GM19025 (cell line): ENCODE results near the gene BTN2A1.
"Not testable (repeated sequence)": the region's sequence is repeated elsewhere in the genome, so short reads cannot be mapped to it uniquely, and the experiment has no call there.

ENCODE experiments used
- ATAC-seq: cut with Tn5 transposase; IDR thresholded peaks from one replicate; pipeline ENCODE4 v1.9.1; 2021; ENCODE audit warnings: mild to moderate bottlenecking, low read depth, moderate library complexity; ENCODE audit not compliant: unreplicated experiment

BTN2A1 gene

DNA sequence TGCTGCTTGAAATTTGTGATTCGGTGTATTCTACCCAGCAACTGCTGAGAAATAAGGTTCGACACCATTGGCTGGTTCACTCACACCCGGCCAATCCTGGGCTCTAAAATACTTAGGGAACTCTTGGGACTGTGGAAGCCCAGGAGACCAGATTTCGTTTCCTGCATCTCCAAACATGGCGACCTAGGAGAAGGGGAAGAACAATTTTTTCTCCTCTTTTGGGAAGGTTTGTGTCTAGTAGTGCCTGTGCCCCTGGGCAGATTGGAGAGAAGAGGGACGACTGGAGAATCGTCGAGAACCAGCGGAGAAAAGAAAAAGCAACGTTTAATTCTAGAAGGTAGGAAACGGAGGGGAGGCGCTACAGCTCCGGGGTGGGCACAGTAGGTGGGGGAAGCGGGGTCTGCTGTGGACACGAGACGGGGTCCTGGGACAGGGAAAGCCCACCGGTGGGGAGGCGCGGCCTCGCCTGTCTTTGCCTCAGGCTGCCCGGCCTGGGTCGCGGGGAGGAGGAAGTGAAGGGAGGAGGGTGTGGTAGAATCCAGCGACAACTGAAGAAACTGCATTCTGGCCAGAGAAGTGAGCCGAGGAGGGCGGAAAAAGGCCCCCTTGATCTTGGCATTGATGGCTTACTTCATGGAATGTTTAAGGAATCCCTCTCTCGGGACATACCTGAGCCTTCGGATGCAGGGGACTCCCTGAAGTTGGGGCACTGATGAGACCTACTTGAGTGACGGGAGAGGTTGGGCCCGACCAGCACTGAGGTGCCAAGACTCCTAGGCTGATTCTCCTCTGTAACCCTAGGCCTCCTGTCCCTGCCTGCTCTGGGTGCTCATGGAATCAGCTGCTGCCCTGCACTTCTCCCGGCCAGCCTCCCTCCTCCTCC is at the start of gene BTN2A1:
TSS of gene BTN2A1 (plus strand) at position 150 of the 883 bp plus-strand sequence. CDS start at position 832, 682 bp downstream.
- peak; percentile 94 for ATAC-seq

DNA sequence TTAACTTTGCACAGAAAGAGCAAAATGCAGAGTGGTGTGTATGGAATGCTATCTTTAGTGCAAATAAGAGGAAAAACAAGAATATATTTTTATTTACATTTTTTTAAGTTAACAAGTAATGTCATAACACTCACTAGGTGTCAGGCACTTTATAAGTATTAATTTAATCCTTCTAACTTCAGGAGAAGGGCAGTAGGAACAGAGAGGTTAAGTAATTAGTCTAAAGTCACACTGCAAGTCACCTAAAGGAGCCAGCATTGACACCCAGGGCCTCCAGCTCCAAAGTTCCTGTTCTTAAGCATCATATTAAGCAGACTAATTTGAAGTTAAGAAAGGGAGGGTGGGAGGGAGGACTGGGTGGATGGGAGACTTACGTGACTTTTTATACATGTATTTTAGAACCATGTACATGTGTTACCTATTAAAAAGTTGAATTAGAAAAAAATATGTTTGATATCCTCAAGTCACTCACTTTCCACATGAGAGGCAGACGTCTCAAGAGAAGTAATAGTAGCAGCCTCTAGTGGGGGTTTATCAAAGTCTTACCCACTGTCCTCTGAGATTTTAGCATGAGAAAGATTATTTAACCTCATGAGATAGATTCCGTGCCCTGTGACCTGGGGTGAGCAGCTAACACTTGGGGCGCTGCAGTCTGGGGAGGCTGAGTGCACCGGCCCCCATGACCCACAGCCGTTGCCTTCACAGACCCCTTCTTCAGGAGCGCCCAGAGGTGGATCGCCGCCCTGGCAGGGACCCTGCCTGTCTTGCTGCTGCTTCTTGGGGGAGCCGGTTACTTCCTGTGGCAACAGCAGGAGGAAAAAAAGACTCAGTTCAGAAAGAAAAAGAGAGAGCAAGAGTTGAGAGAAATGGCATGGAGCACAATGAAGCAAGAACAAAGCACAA is 48.7 kb upstream of the BTN2A1 start:
- ATAC-seq = no peak

DNA sequence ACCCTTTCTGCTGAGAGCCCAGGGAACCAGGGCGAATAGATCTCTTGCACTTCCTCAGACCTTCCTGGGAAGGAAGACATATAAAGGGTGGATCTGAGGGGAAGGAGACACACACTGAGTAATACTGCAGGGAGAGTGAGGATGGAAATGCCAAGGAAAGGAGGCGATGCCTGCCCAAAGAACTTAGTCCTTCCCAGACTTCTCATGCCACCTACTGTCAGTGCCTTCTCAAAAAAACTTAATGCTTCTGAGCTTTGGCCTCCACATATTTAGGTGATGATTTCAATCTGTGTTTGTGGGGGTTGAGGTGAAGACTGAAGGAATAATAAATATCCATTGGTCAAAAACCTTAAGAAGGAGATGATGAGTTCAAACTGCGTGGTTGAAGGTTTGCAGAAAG is 46.0 kb upstream of the BTN2A1 start:
- no peak for ATAC-seq

DNA sequence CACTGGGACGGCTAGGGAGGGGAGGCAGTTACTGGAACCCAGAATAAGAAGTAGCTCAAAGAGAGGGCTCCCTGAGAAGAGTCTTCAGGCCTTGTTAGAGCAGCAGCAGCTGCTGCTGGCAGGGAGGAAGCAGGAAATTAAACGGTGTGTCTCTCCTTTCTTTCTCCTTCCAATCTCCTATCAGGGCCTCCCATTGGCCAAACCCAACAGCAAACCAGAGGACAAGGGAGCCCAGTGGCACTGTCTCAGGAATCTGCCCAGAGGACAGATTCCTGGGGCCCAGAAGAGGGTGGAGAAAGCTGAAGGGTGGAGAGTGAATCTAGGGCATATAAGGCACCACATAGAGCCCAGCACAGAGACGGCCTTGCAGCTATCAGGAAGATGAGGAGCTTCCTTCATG is 45.5 kb upstream of the BTN2A1 start:
- no peak for ATAC-seq

DNA sequence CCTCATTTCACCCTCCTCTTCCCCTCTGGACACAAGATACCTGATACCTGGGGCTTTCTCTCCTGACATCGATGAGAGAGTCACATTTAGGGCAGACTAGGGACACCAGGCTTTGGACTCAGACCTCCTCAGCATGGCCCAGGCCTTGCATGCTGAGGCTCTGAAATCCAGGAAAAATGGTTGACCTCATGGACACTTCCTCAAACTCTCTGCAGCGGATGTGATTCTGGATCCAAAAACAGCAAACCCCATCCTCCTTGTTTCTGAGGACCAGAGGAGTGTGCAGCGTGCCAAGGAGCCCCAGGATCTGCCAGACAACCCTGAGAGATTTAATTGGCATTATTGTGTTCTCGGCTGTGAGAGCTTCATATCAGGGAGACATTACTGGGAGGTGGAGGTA is 44.8 kb upstream of the BTN2A1 start:
- no peak for ATAC-seq

DNA sequence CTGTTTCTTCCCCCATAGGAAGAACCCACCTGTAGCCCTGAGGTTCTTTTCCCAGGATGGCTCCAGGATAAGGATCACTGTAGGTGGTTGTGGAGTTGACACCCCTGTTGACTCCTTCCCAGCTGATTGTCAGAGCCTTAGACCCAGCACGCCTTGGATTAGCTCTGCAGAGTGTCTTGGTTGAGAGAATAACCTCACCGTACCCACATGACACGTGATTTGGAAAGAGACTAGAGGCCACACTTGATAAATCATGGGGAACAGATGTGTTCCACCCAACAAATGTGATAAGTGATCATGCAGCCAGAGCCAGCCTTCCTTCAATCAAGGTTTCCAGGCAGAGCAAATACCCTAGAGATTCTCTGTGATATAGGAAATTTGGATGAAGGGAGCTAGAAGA is 43.5 kb upstream of the BTN2A1 start:
- no peak for ATAC-seq

DNA sequence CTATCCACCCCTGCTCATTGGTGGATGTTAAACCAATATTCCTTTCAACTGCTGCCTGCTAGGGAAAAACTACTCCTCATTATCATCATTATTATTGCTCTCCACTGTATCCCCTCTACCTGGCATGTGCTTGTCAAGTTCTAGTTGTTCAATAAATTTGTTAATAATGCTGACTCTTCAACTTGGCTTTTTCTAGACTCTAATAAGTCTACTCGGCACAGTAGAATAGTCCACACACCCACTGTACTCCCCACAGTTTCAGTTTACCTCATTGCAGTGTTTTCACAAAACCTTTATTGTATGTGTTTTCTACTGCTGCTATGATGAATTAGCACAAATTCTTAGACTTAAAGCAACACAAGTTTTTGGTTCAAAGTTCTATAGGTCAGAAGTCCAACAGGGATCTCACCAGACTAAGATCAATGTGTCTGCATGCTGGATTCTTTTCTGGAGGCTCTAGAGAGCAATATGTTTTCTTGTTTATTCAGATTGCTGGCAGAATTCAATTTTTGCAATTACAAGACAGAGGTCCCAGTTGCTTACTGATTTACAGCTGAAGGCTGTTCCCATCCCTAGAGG is 42.6 kb upstream of the BTN2A1 start:
- ATAC-seq = no peak

DNA sequence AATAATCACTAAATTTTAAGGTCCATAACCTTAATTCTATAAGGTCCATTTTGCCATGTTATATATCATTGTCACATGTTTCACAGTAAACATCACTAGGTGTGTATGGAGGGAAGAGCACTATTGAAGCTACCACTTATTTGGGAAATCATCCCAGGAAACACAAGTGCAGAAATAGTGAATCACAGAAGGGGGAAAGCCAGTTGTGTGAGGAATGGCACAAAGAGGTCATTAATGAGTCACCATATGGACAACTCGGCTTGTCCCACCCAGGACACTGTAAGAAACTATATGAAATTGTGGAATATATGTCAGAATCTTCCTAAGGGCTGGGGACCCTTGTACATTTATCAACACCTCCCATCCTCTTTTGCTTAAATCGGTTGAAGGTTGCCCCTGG is 42.0 kb upstream of the BTN2A1 start:
- ATAC-seq = no peak

DNA sequence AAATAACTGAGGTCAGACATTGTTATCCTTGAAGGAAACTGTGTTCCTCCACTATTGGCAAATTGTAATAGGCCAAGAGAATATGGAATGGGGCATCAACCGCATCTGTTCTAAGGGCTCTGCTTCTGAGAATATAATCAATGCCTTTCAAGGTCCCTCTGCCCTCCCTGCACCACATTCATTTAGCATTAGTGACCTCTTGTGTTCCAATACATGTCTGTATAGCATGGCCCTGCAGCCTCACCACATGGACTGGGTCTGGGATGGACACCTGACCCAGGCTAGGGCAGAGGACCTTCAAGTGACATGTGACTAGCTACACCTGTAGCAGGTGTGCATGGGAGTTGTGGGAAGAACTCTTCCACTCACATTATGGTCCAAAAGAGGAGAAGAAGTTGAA is 41.5 kb upstream of the BTN2A1 start:
- ATAC-seq = no peak

DNA sequence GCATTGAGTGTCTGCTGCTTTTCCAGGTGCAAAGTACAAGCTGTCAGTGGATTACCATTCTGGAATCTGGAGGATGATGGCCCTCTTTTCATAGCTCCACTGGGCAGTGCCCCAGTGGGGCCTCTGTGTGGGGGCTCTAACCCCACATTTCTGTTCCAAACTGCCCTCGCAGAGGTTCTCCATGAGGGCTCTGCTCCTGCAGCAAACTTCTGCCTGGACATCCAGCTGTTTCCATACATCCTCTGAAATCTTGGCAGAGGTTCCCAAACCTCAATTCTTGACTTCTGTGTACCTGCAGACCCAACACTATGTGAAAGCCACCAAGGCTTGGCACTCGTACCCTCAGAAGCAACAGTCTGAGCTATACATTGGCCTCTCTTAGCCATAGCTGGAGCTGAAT is 39.7 kb upstream of the BTN2A1 start:
- ATAC-seq = not testable (repeated sequence)

DNA sequence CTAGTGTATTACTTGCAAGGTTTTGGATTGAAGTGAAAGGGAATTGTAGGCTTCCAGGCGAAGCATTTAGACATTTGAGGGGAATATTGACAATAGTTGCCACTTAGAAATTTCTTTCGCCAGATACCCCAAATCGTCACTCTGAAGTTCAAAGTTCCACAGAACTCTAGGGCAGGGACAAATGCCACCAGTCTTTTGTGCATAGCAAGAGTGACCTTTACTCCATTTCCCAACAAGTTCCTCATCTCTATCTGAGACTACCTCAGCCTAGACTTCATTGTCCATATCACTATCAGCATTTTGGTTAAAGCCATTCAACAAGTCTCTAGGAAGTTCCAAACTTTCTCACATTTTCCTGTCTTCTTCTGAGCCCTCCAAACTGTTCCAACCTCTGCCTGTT is 39.0 kb upstream of the BTN2A1 start:
- not testable (repeated sequence) for ATAC-seq

DNA sequence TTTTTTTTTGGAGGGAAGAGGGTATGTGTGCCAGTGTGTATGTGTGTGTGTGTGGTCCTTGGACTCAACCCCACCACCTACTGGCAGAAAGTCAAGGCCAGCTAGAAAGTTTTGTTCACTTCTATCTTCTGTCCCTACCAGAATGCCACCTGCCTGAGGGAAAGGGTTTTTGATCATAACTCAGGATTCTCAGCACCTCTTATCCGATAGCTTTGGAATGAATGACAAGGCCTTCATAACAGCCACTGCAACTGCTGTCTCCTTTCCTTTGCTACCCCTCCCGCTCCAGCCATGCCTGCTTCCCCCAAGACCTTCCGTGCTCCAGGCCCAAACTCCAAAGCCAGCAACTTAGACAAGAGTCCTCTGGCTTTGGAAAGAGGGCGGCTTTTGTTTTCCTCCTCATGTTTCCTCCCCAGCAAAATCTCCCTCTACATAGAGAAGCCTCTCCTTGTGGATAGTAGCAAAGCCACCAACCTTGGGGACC is 37.0 kb upstream of the BTN2A1 start:
- ATAC-seq = no peak

DNA sequence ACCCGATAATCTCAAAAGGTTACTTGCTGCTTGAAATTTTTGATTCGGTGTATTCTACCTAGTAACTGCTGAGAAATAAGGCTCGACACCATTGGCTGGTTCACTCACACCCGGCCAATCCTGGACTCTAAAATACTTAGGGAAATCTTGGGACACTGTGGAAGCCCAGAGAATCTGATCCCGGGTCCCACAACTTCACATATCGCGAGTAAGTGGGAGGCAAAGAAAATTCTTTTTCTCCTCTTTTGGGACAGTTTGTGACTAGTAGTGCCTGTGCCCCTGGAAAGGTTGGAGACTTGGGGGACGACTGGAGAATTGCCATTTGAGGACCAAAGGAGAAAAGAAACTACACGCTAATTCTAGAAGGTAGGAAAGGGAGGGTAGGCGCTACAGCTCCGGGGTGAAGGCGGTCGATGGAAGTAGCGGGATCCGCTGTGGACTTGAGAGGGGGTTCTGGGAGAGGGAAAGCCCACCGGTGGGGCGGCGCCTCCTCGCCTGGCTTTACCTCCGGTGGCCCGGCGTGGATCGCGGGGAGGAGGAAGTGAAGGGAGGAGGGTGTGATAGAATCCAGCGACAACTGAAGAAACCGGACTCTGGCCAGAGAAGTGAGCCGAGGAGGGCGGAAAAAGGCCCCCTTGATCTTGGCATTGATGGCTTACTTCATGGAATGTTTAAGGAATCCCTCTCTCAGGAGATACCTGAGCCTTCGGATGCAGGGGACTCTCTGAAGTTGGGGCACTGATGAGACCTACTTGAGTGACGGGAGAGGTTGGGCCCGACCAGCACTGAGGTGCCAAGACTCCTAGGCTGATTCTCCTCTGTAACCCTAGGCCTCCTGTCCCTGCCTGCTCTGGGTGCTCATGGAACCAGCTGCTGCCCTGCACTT is 36.3 kb upstream of the BTN2A1 start:
- ATAC-seq = peak; percentile 79

DNA sequence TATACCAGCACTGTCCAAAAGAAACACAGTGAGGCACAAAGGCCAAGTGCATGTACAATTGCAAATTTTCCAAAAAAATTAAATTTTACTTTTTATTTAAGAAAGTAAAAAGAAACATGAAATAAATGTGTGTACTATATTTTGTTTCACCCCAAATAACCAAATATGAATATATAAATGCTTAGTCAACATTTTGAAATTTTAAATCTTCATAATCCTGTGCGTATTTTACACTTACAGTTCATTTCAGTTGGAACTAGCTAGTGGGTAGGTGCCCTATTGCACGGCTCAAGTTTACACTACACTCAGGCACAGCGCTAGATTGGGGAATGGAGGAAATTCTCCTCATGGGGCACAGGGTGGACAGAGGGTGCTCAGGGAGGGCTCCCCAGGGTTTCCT is 35.4 kb upstream of the BTN2A1 start:
- ATAC-seq = no peak

DNA sequence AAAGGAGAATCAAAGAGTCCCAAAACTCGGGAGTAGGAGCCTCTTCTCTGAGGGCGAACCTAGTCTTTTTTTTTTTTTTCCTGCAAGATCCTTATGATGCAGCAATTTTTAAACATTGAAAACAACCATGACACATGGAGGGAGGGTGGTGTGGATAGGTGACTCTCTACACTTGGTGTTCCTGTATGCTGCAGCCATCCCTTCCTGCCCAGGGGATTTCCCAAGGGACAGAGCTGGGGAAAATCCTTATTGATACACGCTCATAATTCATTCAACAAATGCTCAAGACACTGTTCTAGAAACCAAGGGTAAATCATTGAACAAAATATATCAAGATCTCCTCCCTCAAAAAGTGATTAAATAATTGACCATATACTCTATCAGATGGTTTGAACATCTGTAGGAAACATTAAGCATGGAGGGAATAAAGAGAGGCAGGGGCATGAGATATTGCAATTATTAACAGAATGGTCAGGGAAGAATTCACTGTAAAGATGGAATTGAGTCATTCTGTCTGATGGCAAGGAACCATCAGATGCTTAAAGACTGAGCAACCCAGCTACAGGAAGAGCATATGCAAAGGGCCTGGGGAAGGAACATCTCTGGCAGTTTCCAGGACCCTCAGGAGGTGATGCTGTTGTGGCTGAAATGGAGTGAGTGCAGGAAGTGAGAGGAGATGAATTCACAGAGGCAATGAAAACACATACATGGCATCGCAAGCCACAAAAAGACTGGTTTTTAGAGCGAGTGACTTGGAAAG is 30.9 kb upstream of the BTN2A1 start:
- no peak for ATAC-seq

DNA sequence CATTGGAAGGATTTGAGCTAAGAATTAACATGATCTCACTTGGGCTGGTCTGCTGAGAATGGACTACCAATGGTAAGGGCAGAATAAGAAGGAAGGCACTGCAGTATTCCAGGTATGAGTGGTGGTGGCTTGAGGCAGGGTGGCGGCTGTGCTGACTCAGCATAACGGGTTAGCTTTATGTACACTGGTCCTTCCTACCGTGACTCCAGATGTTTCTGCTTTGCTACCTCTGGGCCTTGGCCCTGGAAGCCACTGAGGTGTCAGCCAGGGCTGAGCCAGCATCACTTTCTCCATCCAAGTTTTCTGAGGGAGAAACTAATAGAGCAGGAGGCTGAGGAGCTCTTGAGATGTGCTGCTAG is 30.3 kb upstream of the BTN2A1 start:
- no peak for ATAC-seq

DNA sequence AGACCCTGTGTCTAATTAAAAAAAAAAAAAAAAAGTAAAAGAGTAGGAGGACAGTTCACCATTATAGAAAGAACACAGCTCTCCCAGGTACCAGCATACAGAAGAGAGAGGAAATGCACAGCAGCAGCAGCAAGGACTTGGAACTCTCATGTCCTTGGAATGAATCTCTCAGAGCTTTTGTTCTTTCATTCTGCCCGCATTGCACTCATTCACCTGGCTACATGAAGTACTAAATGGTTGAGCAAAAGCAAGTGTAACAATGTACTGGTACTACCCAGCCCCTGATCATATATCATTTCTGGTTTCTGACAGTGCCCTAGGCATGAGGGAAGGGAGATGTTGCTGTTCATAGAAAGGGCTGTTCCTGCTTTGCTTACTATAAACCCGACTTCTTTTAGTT is 29.5 kb upstream of the BTN2A1 start:
- no peak for ATAC-seq

DNA sequence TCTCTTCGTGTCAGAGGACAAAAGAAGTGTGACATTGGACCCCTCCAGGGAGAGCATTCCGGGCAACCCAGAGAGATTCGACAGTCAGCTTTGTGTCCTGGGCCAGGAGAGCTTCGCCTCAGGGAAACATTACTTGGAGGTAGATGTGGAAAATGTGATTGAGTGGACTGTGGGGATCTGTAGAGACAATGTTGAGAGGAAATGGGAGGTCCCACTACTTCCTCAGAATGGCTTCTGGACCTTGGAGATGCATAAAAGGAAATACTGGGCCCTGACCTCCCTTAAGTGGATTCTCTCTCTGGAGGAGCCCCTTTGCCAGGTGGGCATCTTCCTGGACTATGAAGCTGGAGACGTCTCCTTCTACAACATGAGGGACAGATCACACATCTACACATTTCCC is 27.0 kb upstream of the BTN2A1 start:
- ATAC-seq = no peak
